Neural progenitor cell (in vitro differentiated cells): ENCODE data around the gene SMC3.

Experiments used
- CTCF ChIP-seq: fragments of 200-600 bp; sonication (generic); IDR thresholded peaks from 2 replicates; pipeline ENCODE4 v1.5.1; 2017; ENCODE audit warnings: antibody characterized with exemption, mild to moderate bottlenecking
- EZH2 ChIP-seq: fragments of 200-600 bp; sonication (generic); IDR thresholded peaks from 2 replicates; pipeline ENCODE4 v1.6.1; 2017; ENCODE audit warnings: antibody characterized with exemption, mild to moderate bottlenecking, moderate library complexity
- EZH2phosphoT487 ChIP-seq: fragments of 200-600 bp; sonication (generic); IDR thresholded peaks from 2 replicates; pipeline ENCODE4 v1.6.1; 2017; ENCODE audit warnings: antibody characterized with exemption

DNA sequence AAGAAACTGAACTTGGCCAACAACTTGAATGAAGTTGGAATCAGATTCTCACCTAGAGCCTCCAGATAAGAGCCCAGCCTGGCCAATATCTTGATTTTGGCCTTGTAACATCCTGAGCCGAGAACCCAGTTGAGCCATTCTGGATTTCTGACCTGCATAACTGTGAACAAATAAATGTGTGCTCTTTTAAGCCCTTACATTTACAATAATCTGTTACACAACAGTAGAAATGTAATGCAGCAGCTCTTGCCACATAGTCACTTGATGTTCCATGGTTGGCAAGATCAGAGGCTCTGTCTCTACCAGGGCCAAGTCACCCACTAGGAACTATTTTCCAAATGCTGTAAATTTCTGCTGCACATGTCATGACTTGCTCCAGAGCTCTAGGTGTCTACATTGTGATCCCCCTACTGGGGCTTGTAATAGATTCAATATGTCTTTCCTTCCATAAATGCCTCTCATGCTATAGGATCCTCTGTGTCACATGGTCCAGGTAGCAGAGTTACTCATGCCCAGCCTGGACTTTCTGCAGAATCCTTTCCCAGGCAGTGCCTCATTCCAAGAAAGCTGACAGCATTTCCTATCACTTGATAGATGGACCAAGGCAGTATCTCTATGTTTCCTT, 65.2 kb downstream of the SMC3 start:
- TF ChIP-seq EZH2 (no peak), CTCF (no peak), EZH2phosphoT487 (no peak)
